Neural crest cell (in vitro differentiated cells): Measurements from ENCODE around the gene CAPRIN1. TPM values are rescaled to one million over a fixed set of nuclear protein-coding genes. Genes with fewer than 3 reads are reported as not detected.

Experiments
- DNase-seq: peaks from one replicate; pipeline ENCODE4 v3.0.0; 2021; ENCODE audit warnings: low read depth, mixed read lengths, low spot score
- H3K27ac Mint-ChIP-seq: one replicate; pipeline ENCODE4 v1.8.0; 2021; ENCODE audit warnings: mild to moderate bottlenecking, mixed read lengths; ENCODE audit not compliant: unreplicated experiment
- H3K27me3 Mint-ChIP-seq: 2 replicates; pipeline ENCODE4 v1.8.0; 2021; ENCODE audit warnings: low read depth, mild to moderate bottlenecking, mixed read lengths
- H3K36me3 Mint-ChIP-seq: 2 replicates; pipeline ENCODE4 v1.8.0; 2021; ENCODE audit warnings: low read depth, mild to moderate bottlenecking, mixed read lengths
- H3K4me1 Mint-ChIP-seq: 2 replicates; pipeline ENCODE4 v1.8.0; 2021; ENCODE audit warnings: mixed read lengths
- H3K4me3 Mint-ChIP-seq: one replicate; pipeline ENCODE4 v1.8.0; 2021; ENCODE audit warnings: mild to moderate bottlenecking, mixed read lengths
- H3K9me3 Mint-ChIP-seq: 2 replicates; pipeline ENCODE4 v1.8.0; 2021; ENCODE audit warnings: mixed read lengths
- total RNA-seq: library from RNA; stranded (reverse); gene quantifications from 2 replicates; pipeline ENCODE4 v1.2.1, GENCODE V29; 2021
- TF ChIP-seq, protein P1 (sequence below): fragments of 200-600 bp; sonication (generic); conservative IDR thresholded peaks from 2 replicates; pipeline ENCODE4 v1.5.0; 2021; ENCODE audit warnings: antibody characterized with exemption, mild to moderate bottlenecking

Gene CAPRIN1
- total RNA-seq, 1 donor from 2014 or later = 383 TPM

DNA sequence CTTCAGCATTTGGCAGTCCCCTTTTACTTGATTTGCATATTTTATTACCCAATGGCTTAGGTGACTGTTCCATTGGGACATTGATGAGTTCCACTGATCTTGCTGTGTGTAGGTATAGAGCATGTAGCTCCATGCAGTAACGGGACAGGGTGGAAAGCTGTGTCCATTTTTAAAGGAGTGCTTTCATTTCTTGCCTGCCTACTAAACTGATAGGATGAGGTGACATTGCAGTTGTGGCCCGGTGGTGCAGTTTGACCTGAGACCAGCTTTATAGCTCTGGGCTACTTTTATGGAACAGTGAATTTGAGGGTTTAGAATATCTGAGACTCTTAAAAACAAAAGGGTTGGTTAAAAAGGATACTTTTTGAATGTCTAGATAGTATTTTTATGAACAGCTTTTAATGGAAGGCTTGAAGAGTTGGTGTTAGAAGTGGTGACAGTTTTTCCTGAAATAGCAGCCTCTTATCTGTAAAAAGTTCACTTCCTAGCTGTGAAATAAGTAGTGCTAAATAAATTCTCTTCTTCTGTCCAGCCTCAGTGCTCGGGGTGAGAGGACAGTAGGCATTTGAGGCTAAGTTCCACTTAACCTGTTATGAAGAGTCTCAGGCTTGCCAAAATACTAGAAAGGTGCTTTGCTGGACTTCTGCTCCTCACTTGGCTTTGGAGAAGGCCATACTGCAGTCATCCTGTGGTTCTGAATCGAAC lies 80.9 kb downstream of the CAPRIN1 start:
- H3K9me3 Mint-ChIP-seq = no peaks in the 10 kb centered on the region
- no peaks in the 10 kb centered on the region for H3K27me3 Mint-ChIP-seq
- no peak overlapping the region for H3K4me3 Mint-ChIP-seq
- TF ChIP-seq, protein P1, sequence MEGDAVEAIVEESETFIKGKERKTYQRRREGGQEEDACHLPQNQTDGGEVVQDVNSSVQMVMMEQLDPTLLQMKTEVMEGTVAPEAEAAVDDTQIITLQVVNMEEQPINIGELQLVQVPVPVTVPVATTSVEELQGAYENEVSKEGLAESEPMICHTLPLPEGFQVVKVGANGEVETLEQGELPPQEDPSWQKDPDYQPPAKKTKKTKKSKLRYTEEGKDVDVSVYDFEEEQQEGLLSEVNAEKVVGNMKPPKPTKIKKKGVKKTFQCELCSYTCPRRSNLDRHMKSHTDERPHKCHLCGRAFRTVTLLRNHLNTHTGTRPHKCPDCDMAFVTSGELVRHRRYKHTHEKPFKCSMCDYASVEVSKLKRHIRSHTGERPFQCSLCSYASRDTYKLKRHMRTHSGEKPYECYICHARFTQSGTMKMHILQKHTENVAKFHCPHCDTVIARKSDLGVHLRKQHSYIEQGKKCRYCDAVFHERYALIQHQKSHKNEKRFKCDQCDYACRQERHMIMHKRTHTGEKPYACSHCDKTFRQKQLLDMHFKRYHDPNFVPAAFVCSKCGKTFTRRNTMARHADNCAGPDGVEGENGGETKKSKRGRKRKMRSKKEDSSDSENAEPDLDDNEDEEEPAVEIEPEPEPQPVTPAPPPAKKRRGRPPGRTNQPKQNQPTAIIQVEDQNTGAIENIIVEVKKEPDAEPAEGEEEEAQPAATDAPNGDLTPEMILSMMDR = no peak
- H3K36me3 Mint-ChIP-seq = peaks cover 23% of the 10 kb centered on the region
- H3K4me1 Mint-ChIP-seq = no peaks in the 10 kb centered on the region
- no peak for DNase-seq
- H3K27ac Mint-ChIP-seq = no peak overlapping the region

DNA sequence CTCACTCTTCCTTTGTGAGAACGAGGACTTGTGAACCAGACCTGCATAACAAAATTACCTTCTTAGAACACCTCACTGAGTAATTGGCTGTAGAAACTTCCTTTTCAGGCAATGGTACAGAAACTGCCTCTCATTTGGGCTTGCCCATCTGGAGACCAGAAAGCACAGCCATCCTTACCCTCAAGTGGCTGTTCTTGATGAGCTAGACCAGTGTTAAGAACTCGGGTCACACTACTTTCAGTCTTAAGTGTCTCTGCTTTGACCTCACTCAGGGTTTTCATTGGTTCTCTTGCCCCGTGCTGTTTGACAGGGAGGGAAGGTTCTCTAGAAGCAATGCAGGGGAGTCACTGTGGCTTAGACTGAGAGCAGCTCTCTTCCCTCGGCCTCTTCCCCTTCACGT lies 83.2 kb downstream of the CAPRIN1 start:
- TF ChIP-seq, protein P1 = no peak
- DNase-seq = no peak
- H3K9me3 Mint-ChIP-seq = no peaks in the 10 kb centered on the region
- no peaks in the 10 kb centered on the region for H3K4me1 Mint-ChIP-seq
- no peak overlapping the region for H3K4me3 Mint-ChIP-seq
- H3K27me3 Mint-ChIP-seq = no peaks in the 10 kb centered on the region
- peaks cover 15% of the 10 kb centered on the region for H3K36me3 Mint-ChIP-seq
- H3K27ac Mint-ChIP-seq = no peak overlapping the region

DNA sequence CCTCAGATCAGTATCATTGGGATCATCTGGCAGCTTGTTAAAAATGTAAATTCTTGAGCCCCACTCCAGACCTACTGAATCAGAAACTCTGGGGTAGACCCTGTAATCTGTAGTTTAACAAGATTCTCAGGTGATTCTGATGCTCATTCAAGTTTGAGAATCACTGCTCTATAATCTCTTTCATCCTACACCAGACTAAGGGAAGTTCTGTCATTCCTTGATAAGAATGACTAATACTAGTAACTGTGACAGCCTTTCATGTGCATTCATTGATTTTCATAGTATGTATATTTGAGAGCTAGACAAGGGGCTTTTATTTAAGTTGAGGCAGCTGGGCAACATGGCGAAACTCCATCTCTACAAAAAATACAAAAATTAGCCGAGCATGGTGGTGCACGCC lies 83.9 kb downstream of the CAPRIN1 start:
- no peaks in the 10 kb centered on the region for H3K27me3 Mint-ChIP-seq
- H3K4me1 Mint-ChIP-seq = no peaks in the 10 kb centered on the region
- DNase-seq = no peak
- TF ChIP-seq, protein P1 = no peak
- no peaks in the 10 kb centered on the region for H3K9me3 Mint-ChIP-seq
- no peak overlapping the region for H3K4me3 Mint-ChIP-seq
- H3K36me3 Mint-ChIP-seq = peaks cover 15% of the 10 kb centered on the region
- H3K27ac Mint-ChIP-seq = no peak overlapping the region

DNA sequence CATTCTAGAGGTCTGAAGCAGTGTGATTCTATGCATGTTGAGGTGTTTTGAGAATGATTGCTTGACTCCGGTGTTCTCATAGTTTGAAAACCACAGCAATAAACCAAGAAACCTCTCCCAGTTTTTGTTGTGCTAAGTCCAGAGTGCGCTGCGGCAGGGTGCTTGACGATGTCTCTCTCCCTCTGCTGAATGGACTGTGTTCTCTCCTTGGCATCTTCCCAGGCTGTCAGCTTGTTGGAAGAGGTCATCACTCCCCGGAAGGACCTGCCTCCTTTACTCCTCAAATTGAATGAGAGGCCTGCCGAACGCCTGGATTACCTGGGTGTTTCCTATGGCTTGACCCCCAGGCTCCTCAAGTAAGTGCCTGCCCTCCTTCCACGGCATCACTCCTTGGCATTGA lies 84.9 kb downstream of the CAPRIN1 start:
- H3K4me3 Mint-ChIP-seq = no peak overlapping the region
- H3K4me1 Mint-ChIP-seq = no peaks in the 10 kb centered on the region
- no peak overlapping the region for H3K27ac Mint-ChIP-seq
- peaks cover 15% of the 10 kb centered on the region for H3K36me3 Mint-ChIP-seq
- DNase-seq = no peak
- TF ChIP-seq, protein P1 = no peak
- no peaks in the 10 kb centered on the region for H3K9me3 Mint-ChIP-seq
- no peaks in the 10 kb centered on the region for H3K27me3 Mint-ChIP-seq

DNA sequence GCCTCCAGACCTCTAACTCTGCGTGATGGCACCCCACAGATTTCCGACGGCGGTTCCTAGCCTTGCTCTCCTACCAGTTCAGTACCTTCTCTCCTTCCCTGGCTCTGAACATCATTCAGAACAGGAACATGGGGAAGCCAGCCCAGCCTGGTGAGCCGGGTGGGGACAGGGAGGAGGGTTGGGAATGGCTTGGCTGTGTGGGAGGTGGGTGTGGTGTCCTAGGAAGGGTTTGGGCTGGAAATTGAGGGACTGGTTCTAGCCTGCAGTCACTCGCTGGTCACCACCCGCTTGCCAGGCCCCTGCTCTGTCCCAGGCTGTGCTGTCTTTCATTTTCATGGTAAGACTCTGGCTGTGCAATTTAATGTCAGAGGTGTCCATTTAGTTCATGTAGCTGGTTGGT lies 87.8 kb downstream of the CAPRIN1 start:
- Mint-ChIP-seq H3K4me1 (peaks cover 7% of the 10 kb centered on the region), H3K36me3 (peaks cover 24% of the 10 kb centered on the region), H3K27ac (no peak overlapping the region), H3K4me3 (no peak overlapping the region), H3K9me3 (no peaks in the 10 kb centered on the region), H3K27me3 (no peaks in the 10 kb centered on the region)
- TF ChIP-seq, protein P1 = no peak
- no peak for DNase-seq
